ENCODE measurements around the gene SLC36A3.

The SLC36A3 gene

GRCh38 chr5:151303666-151304065 lies at the start of gene SLC36A3:
SLC36A3 (minus strand) TSS chr5:151303766; CDS start chr5:151303354, 412 bp downstream.
- no peak for TF ChIP-seq CTCF (conservative IDR thresholded peaks at IDR 0.05)
- peak within 1 kb of the TSS; percentile 86 for H3K27ac ChIP-seq

GRCh38 chr5:151351671-151352070 lies 48.1 kb upstream of the SLC36A3 start:
- TF ChIP-seq CTCF (conservative IDR thresholded peaks at IDR 0.05), result no peak
- H3K27ac ChIP-seq, result no peak overlapping the region

- TF ChIP-seq CTCF (conservative IDR thresholded peaks at IDR 0.05), result no peak
These were observed 45.2 kb upstream of the SLC36A3 start for GRCh38 chr5:151348789-151349188.

GRCh38 chr5:151347369-151347768 lies 43.8 kb upstream of the SLC36A3 start, which contains the start of gene SLC36A2:
SLC36A2 (minus strand) TSS chr5:151347559; CDS start chr5:151347460, 99 bp downstream.
- H3K27ac ChIP-seq, result no peak within 1 kb of the TSS; the same call in 1 of the 2 replicates
- no peak for TF ChIP-seq CTCF (conservative IDR thresholded peaks at IDR 0.05)

More at GRCh38 chr5:151348789-151349188, 45.2 kb upstream of the SLC36A3 start:
- peak overlapping the region; percentile 52 for H3K27ac ChIP-seq

- no peak overlapping the region for H3K27ac ChIP-seq
- TF ChIP-seq CTCF (conservative IDR thresholded peaks at IDR 0.05), result no peak
These were observed 42.4 kb upstream of the SLC36A3 start for GRCh38 chr5:151345808-151346478.

GRCh38 chr5:151345187-151345807 lies 41.7 kb upstream of the SLC36A3 start:
- no peak for TF ChIP-seq CTCF (conservative IDR thresholded peaks at IDR 0.05)
- H3K27ac ChIP-seq, result no peak overlapping the region

GRCh38 chr5:151344088-151344487 lies 40.5 kb upstream of the SLC36A3 start:
- TF ChIP-seq CTCF (conservative IDR thresholded peaks at IDR 0.05), result no peak
- H3K27ac ChIP-seq, result no peak overlapping the region

Data from VCaP (cell line).